ENCODE results near the gene ZNF787. TPM values are rescaled to one million over a fixed set of nuclear protein-coding genes. Genes with fewer than 3 reads are reported as not detected.

The ZNF787 gene
- total RNA-seq, 1 experiment from 2014 or later = 54.6 TPM

DNA sequence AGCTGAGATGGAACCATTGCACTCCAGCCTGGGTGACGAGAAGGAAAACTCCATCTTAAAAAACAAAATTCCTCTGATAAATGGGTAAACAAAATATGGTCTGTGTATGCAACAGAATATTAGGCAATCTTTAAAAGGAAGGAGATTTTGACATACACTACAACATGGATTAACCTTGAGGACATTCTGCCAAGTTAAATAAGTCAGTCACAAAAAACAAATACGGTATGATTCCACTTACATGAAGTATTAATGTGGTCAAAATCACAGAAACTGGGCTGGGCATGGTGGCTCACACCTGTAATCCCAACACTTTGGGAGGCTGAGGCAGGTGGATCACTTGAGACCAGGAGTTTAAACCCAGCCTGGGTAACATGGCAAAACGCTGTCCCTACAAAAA is 17.0 kb upstream of the ZNF787 start:
- no peak overlapping the region for H3K4me3 Mint-ChIP-seq

More for the DNA sequence above, 17.0 kb upstream of the ZNF787 start:
- H3K4ac ChIP-seq (ENCODE audit: low read depth, low read length) = no peak overlapping the region
- Mint-ChIP-seq H3K36me3 (ENCODE audit: insufficient read depth in 1 of 3, low read depth in 3 of 3) (no peaks in the 10 kb centered on the region), H3K27ac (no peak overlapping the region; a peak in 1 of 7 replicates), H3K9me3 (0 out of 5 replicates have a peak, but pooled peaks cover 0 to 2% of the 10 kb centered on the region in 2 experiments), H3K4me1 (peaks cover 42 to 43% of the 10 kb centered on the region in 2 experiments), H3K27me3 (ENCODE audit: low read depth) (no peaks in the 10 kb centered on the region)
- H4K91ac ChIP-seq (ENCODE audit: insufficient read length, low read depth, low read length) = no peak overlapping the region
- no peak overlapping the region for H2BK12ac ChIP-seq (ENCODE audit: insufficient read length, low read depth, low read length)
- no peaks in the 10 kb centered on the region for H3K27me3 ChIP-seq (ENCODE audit: insufficient read depth, low read length)
- no peak overlapping the region for H2BK120ac ChIP-seq (ENCODE audit: low read depth, low read length, poor library complexity, severe bottlenecking)
- no peak overlapping the region for H2BK5ac ChIP-seq (ENCODE audit: insufficient read length, low read length)
- peaks cover 13% of the 10 kb centered on the region for H3K23me2 ChIP-seq (ENCODE audit: insufficient read length, low read depth, low read length, poor library complexity, severe bottlenecking)
- DNase-seq = no peak
- H3K23ac ChIP-seq (ENCODE audit: insufficient read length, low read depth, low read length) = no peak overlapping the region
- no peak overlapping the region for H3K27ac ChIP-seq (ENCODE audit: insufficient read length, low read depth, low read length)
- H3K79me1 ChIP-seq (ENCODE audit: insufficient read depth, low read depth, low read length, poor library complexity, severe bottlenecking) = no peaks in the 10 kb centered on the region
- H3K9ac ChIP-seq (ENCODE audit: extremely low read depth, insufficient read length, low read length) = no peak overlapping the region
- no peak overlapping the region for H4K8ac ChIP-seq (replicated peaks; ENCODE audit: insufficient read length, low read depth, low read length)
- no CpG with 5 or more reads among the region's 3 CpGs for WGBS (ENCODE audit: extremely low coverage, insufficient read length, low lambda C conversion rate)
- TF ChIP-seq, protein P1, sequence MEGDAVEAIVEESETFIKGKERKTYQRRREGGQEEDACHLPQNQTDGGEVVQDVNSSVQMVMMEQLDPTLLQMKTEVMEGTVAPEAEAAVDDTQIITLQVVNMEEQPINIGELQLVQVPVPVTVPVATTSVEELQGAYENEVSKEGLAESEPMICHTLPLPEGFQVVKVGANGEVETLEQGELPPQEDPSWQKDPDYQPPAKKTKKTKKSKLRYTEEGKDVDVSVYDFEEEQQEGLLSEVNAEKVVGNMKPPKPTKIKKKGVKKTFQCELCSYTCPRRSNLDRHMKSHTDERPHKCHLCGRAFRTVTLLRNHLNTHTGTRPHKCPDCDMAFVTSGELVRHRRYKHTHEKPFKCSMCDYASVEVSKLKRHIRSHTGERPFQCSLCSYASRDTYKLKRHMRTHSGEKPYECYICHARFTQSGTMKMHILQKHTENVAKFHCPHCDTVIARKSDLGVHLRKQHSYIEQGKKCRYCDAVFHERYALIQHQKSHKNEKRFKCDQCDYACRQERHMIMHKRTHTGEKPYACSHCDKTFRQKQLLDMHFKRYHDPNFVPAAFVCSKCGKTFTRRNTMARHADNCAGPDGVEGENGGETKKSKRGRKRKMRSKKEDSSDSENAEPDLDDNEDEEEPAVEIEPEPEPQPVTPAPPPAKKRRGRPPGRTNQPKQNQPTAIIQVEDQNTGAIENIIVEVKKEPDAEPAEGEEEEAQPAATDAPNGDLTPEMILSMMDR (conservative IDR thresholded peaks at IDR 0.05) = no peak
- peaks cover 7% of the 10 kb centered on the region; the same call in 1 of the 2 replicates for H3K4me1 ChIP-seq (ENCODE audit: insufficient read depth, low read length)
- no peak overlapping the region for H3K18ac ChIP-seq (ENCODE audit: insufficient read length, low read depth, low read length)
- H3K56ac ChIP-seq (ENCODE audit: insufficient read length, low read depth, low read length) = no peak overlapping the region
- H2AFZ ChIP-seq (ENCODE audit: low read length) = no peak overlapping the region
- peaks cover 1% of the 10 kb centered on the region; the same call in 1 of the 2 replicates for H3K79me2 ChIP-seq (ENCODE audit: insufficient read depth, low read length)
- no peaks in the 10 kb centered on the region for H3K9me3 ChIP-seq (ENCODE audit: control insufficient read depth, low read depth, low read length)
- H4K5ac ChIP-seq (ENCODE audit: insufficient read length, low read depth, low read length) = no peak overlapping the region
- H4K20me1 ChIP-seq (ENCODE audit: control insufficient read depth, insufficient read depth, insufficient read length) = no peaks in the 10 kb centered on the region
- H2AK5ac ChIP-seq (ENCODE audit: insufficient read length, low read length) = no peak overlapping the region
- no peak overlapping the region for H2BK20ac ChIP-seq (ENCODE audit: low read depth, low read length, poor library complexity, severe bottlenecking)
- H2BK15ac ChIP-seq (ENCODE audit: low read depth, low read length) = no peak overlapping the region
- no peak overlapping the region for H3K4me2 ChIP-seq (ENCODE audit: insufficient read depth, insufficient read length, low read length)
- H3K14ac ChIP-seq (ENCODE audit: insufficient read depth, low read length) = no peak overlapping the region
- no peak overlapping the region for H3T11ph ChIP-seq (ENCODE audit: low read length)
